Loucy (cell line): ENCODE data around the gene CHURC1.

Source experiments
- H2AFZ ChIP-seq: fragments of 200-600 bp; sonication (generic); 2 replicates; pipeline ENCODE4 v1.6.0; 2016; ENCODE audit warnings: antibody characterized with exemption, mild to moderate bottlenecking, low read length, moderate library complexity
- H3F3A ChIP-seq: fragments of 200-600 bp; 2 replicates; pipeline ENCODE4 v1.6.0; 2016; ENCODE audit warnings: antibody characterized with exemption, low read depth, mild to moderate bottlenecking
- H3K27me3 ChIP-seq: fragments of 200-600 bp; sonication (generic); 2 replicates; pipeline ENCODE4 v1.6.1; 2014; ENCODE audit warnings: low read length, mild to moderate bottlenecking; ENCODE audit not compliant: insufficient read depth, poor library complexity, severe bottlenecking
- H3K36me3 ChIP-seq: fragments of 200-600 bp; sonication (generic); 2 replicates; pipeline ENCODE4 v1.6.1; 2016; ENCODE audit warnings: low read length; ENCODE audit not compliant: insufficient read depth
- H3K4me1 ChIP-seq: fragments of 200-600 bp; sonication (generic); 2 replicates; pipeline ENCODE4 v1.5.1; 2014; ENCODE audit warnings: low read length, mild to moderate bottlenecking; ENCODE audit not compliant: insufficient read depth, poor library complexity, severe bottlenecking
- H3K4me2 ChIP-seq: fragments of 200-600 bp; sonication (generic); 2 replicates; pipeline ENCODE4 v1.6.0; 2014; ENCODE audit warnings: antibody characterized with exemption, low read length, low read depth, mild to moderate bottlenecking; ENCODE audit not compliant: poor library complexity, severe bottlenecking
- H3K4me3 ChIP-seq: fragments of 200-600 bp; sonication (generic); 2 replicates; pipeline ENCODE4 v1.5.1; 2014; ENCODE audit warnings: low read length, mild to moderate bottlenecking, mixed read lengths; ENCODE audit not compliant: poor library complexity, severe bottlenecking
- H3K79me2 ChIP-seq: fragments of 200-600 bp; sonication (generic); 2 replicates; pipeline ENCODE4 v1.6.1; 2014; ENCODE audit warnings: low read length; ENCODE audit not compliant: insufficient read depth
- H3K9ac ChIP-seq: fragments of 200-600 bp; sonication (generic); 2 replicates; pipeline ENCODE4 v1.6.0; 2014; ENCODE audit warnings: mild to moderate bottlenecking, low read depth, low read length, moderate library complexity; ENCODE audit not compliant: poor library complexity, severe bottlenecking
- H3K9me2 ChIP-seq: fragments of 200-600 bp; sonication (generic); replicated peaks from 2 replicates; pipeline ENCODE4 v1.6.1; 2016; ENCODE audit warnings: low read depth, low read length, mixed read lengths
- H3K9me3 ChIP-seq: fragments of 200-600 bp; sonication (generic); 2 replicates; pipeline ENCODE4 v1.6.1; 2014; ENCODE audit warnings: mild to moderate bottlenecking, antibody characterized with exemption, low read length, low read depth; ENCODE audit not compliant: insufficient read depth
- H4K20me1 ChIP-seq: fragments of 200-600 bp; sonication (generic); 2 replicates; pipeline ENCODE4 v1.6.0; 2014; ENCODE audit warnings: antibody characterized with exemption, low read length, mild to moderate bottlenecking; ENCODE audit not compliant: insufficient read depth, poor library complexity, severe bottlenecking
- CTCF ChIP-seq: fragments of 200-600 bp; sonication (generic); conservative IDR thresholded peaks from 2 replicates; pipeline ENCODE4 v1.5.1; 2014; ENCODE audit warnings: mild to moderate bottlenecking, antibody characterized with exemption, low read length
- EZH2phosphoT487 ChIP-seq: fragments of 200-600 bp; IDR thresholded peaks from 2 replicates; pipeline ENCODE4 v1.6.1; 2018; ENCODE audit warnings: antibody characterized with exemption, mild to moderate bottlenecking, moderate library complexity, borderline replicate concordance

Gene CHURC1

GRCh38 chr14:64968167-64968566 lies 53.9 kb downstream of the CHURC1 start:
- peak overlapping the region; percentile 96 for H3K4me2 ChIP-seq
- H3K36me3 ChIP-seq, result no peaks in the 10 kb centered on the region
- no peaks in the 10 kb centered on the region for H3K27me3 ChIP-seq
- H3F3A ChIP-seq, result no peaks in the 10 kb centered on the region
- peaks cover 50% of the 10 kb centered on the region for H3K79me2 ChIP-seq
- H2AFZ ChIP-seq, result no peak overlapping the region
- TF ChIP-seq EZH2phosphoT487 (no peak), CTCF (no peak)
- no peaks in the 10 kb centered on the region for H3K9me2 ChIP-seq
- peaks cover 63% of the 10 kb centered on the region for H3K4me1 ChIP-seq
- H3K9ac ChIP-seq, result peak overlapping the region; percentile 86
- H4K20me1 ChIP-seq, result peaks cover 4% of the 10 kb centered on the region
- no peaks in the 10 kb centered on the region for H3K9me3 ChIP-seq
- H3K4me3 ChIP-seq, result peak overlapping the region; percentile 90

GRCh38 chr14:64968651-64969050 lies 54.4 kb downstream of the CHURC1 start:
- Histone ChIP-seq H3K4me2 (peak overlapping the region; percentile 96), H2AFZ (no peak overlapping the region), H3K36me3 (no peaks in the 10 kb centered on the region), H3K9ac (peak overlapping the region; percentile 86), H3F3A (no peaks in the 10 kb centered on the region), H3K9me2 (no peaks in the 10 kb centered on the region), H4K20me1 (peaks cover 4% of the 10 kb centered on the region), H3K27me3 (no peaks in the 10 kb centered on the region), H3K9me3 (no peaks in the 10 kb centered on the region), H3K79me2 (peaks cover 50% of the 10 kb centered on the region), H3K4me1 (peaks cover 62% of the 10 kb centered on the region), H3K4me3 (peak overlapping the region; percentile 90)
- peak; percentile 46 for TF ChIP-seq CTCF
- no peak for TF ChIP-seq EZH2phosphoT487

- peak overlapping the region; percentile 96 for H3K4me2 ChIP-seq
- peaks cover 59% of the 10 kb centered on the region for H3K4me1 ChIP-seq
- H3K9me2 ChIP-seq, result no peaks in the 10 kb centered on the region
- no peaks in the 10 kb centered on the region for H3K9me3 ChIP-seq
- H4K20me1 ChIP-seq, result peaks cover 4% of the 10 kb centered on the region
- H3K36me3 ChIP-seq, result no peaks in the 10 kb centered on the region
- peak overlapping the region; percentile 90 for H3K4me3 ChIP-seq
- TF ChIP-seq CTCF (no peak), EZH2phosphoT487 (no peak)
- no peaks in the 10 kb centered on the region for H3K27me3 ChIP-seq
- H2AFZ ChIP-seq, result no peak overlapping the region
- peak overlapping the region; percentile 86 for H3K9ac ChIP-seq
- H3K79me2 ChIP-seq, result peaks cover 50% of the 10 kb centered on the region
- H3F3A ChIP-seq, result no peaks in the 10 kb centered on the region
Observed at GRCh38 chr14:64970041-64970440, 55.8 kb downstream of the CHURC1 start.
